ENCODE results near the gene CAPN11. TPM values are rescaled to one million over a fixed set of nuclear protein-coding genes. Genes with fewer than 3 reads are reported as not detected.
"Not testable (repeated sequence)": the region's sequence is repeated elsewhere in the genome, so short reads cannot be mapped to it uniquely, and the experiment has no call there.

CAPN11 gene
- total RNA-seq, 1 experiment from 2014 or later: not detected

GRCh38 chr6:44183783-44184182 is 25.2 kb downstream of the CAPN11 start:
- Histone ChIP-seq H3K9ac (ENCODE audit: low read length) (no peak overlapping the region), H3K4me2 (ENCODE audit: low read length) (no peak overlapping the region), H4K20me1 (ENCODE audit: insufficient read depth) (no peaks in the 10 kb centered on the region), H3K79me2 (ENCODE audit: insufficient read depth, low read length) (no peaks in the 10 kb centered on the region), H2AFZ (ENCODE audit: low read depth, low read length, poor library complexity, severe bottlenecking) (no peak overlapping the region), H3K36me3 (ENCODE audit: control insufficient read depth in 1 of 2, insufficient read depth in 2 of 2, low read length in 2 of 2) (no peaks in the 10 kb centered on the region), H3K4me1 (ENCODE audit: control insufficient read depth in 1 of 2, insufficient read depth in 2 of 2, low read length in 2 of 2) (peaks cover 0 to 8% of the 10 kb centered on the region in 2 experiments; a peak in 1 of 4 replicates), H3K27ac (ENCODE audit: low read depth, low read length) (no peak overlapping the region), H3K27me3 (ENCODE audit: insufficient read depth, low read length) (no peaks in the 10 kb centered on the region), H3K9me2 (ENCODE audit: insufficient read depth) (no peaks in the 10 kb centered on the region), H3K9me3 (ENCODE audit: control insufficient read depth in 1 of 2, insufficient read depth in 1 of 2, low read depth in 1 of 2, low read length in 2 of 2) (no peaks in the 10 kb centered on the region), H3K4me3 (replicated peaks in 1 of 2; ENCODE audit: low read depth in 1 of 2, low read length in 2 of 2) (no peak overlapping the region)
- ATAC-seq: no peak
- RAD21 ChIA-PET (ENCODE audit: low non-redundant PET in 1 of 2, low total read pairs in 2 of 2, uncharacterized antibody in 2 of 2, unreplicated experiment in 2 of 2): no interaction called here
- DNase-seq (ENCODE audit: low read depth, low spot score): no peak
- POLR2A ChIA-PET: no interaction called here
- BruUV-seq (replicated peaks): no TSS peak
- CTCF ChIA-PET: no interaction called here
- no peak for TF ChIP-seq EGR1 (IDR thresholded peaks at IDR 0.05; ENCODE audit: low read depth)
- TF ChIP-seq ELF1 (IDR thresholded peaks at IDR 0.05; ENCODE audit: borderline replicate concordance, low read depth): no peak
- TF ChIP-seq EZH2 (IDR thresholded peaks at IDR 0.05): no peak
- TF ChIP-seq SP1 (IDR thresholded peaks at IDR 0.05; ENCODE audit: low read depth): no peak
- TF ChIP-seq ZBTB33 (IDR thresholded peaks at IDR 0.05; ENCODE audit: extremely low read depth, insufficient replicate concordance, low read length): no peak
- TF ChIP-seq CBX3 (IDR thresholded peaks at IDR 0.05; ENCODE audit: low read depth): no peak
- no peak for TF ChIP-seq POLR2AphosphoS5 (IDR thresholded peaks at IDR 0.05; ENCODE audit: low read depth, low read length)
- no peak for TF ChIP-seq REST (IDR thresholded peaks at IDR 0.05; ENCODE audit: low read depth)
- no peak for TF ChIP-seq FOSL1 (IDR thresholded peaks at IDR 0.05; ENCODE audit: low read depth)
- TF ChIP-seq JUND (IDR thresholded peaks at IDR 0.05): no peak
- intact Hi-C loops (cut with micrococcal nuclease): no loop called here

GRCh38 chr6:44185356-44185755 is 26.7 kb downstream of the CAPN11 start:
- CTCF ChIA-PET; DNase-seq (ENCODE audit: low read depth, low spot score); BruUV-seq (replicated peaks); H4K20me1 ChIP-seq (ENCODE audit: insufficient read depth); H3K9ac ChIP-seq (ENCODE audit: low read length); H3K9me2 ChIP-seq (ENCODE audit: insufficient read depth); H3K4me1 ChIP-seq (ENCODE audit: control insufficient read depth in 1 of 2, insufficient read depth in 2 of 2, low read length in 2 of 2); H3K4me2 ChIP-seq (ENCODE audit: low read length); intact Hi-C loops (cut with micrococcal nuclease); H2AFZ ChIP-seq (ENCODE audit: low read depth, low read length, poor library complexity, severe bottlenecking); H3K27ac ChIP-seq (ENCODE audit: low read depth, low read length); ATAC-seq; H3K36me3 ChIP-seq (ENCODE audit: control insufficient read depth in 1 of 2, insufficient read depth in 2 of 2, low read length in 2 of 2); H3K79me2 ChIP-seq (ENCODE audit: insufficient read depth, low read length); H3K4me3 ChIP-seq (replicated peaks in 1 of 2; ENCODE audit: low read depth in 1 of 2, low read length in 2 of 2); RAD21 ChIA-PET (ENCODE audit: low non-redundant PET in 1 of 2, low total read pairs in 2 of 2, uncharacterized antibody in 2 of 2, unreplicated experiment in 2 of 2); H3K27me3 ChIP-seq (ENCODE audit: insufficient read depth, low read length); H3K9me3 ChIP-seq (ENCODE audit: control insufficient read depth in 1 of 2, insufficient read depth in 1 of 2, low read depth in 1 of 2, low read length in 2 of 2): not testable (repeated sequence)
- POLR2A ChIA-PET: interaction anchor here (0.6 kb wide), 1 partner anchor 27 kb away, joined by 4 read pairs; no protein-coding TSS in a partner anchor

All from HCT116 (cell line).